ENCODE results near the gene TAF10.

The TAF10 gene

GRCh38 chr11:6594142-6594768, 17.8 kb downstream of the TAF10 start:
- H3K27me3 ChIP-seq (ENCODE audit: insufficient read depth, poor library complexity, severe bottlenecking) = no peaks in the 10 kb centered on the region
- TF ChIP-seq REST (IDR thresholded peaks at IDR 0.05; ENCODE audit: insufficient replicate concordance, low read depth) (no peak), SPI1 (IDR thresholded peaks at IDR 0.05; ENCODE audit: borderline replicate concordance, low read depth) (no peak), CTCF (IDR thresholded peaks at IDR 0.05; ENCODE audit: insufficient read depth, low read length) (no peak), GABPA (IDR thresholded peaks at IDR 0.05; ENCODE audit: low read depth) (no peak), POLR2AphosphoS5 (IDR thresholded peaks at IDR 0.05; ENCODE audit: low read depth) (no peak)
- DNase-seq (ENCODE audit: low read depth in 1 of 2, low spot score in 1 of 2) = no peak
- no peak overlapping the region for H3K4me3 ChIP-seq (replicated peaks; ENCODE audit: insufficient read depth, low read length)
- no peak overlapping the region for H3K27ac ChIP-seq (replicated peaks)

GRCh38 chr11:6588018-6588417, 24.0 kb downstream of the TAF10 start:
- Histone ChIP-seq H3K27me3 (ENCODE audit: insufficient read depth, poor library complexity, severe bottlenecking) (no peaks in the 10 kb centered on the region), H3K27ac (replicated peaks) (no peak overlapping the region)

More at GRCh38 chr11:6588018-6588417, 24.0 kb downstream of the TAF10 start:
- H3K4me3 ChIP-seq (replicated peaks; ENCODE audit: insufficient read depth, low read length) = no peak overlapping the region
- TF ChIP-seq REST (IDR thresholded peaks at IDR 0.05; ENCODE audit: insufficient replicate concordance, low read depth) = no peak
- TF ChIP-seq CTCF (IDR thresholded peaks at IDR 0.05; ENCODE audit: insufficient read depth, low read length) = no peak
- no peak for TF ChIP-seq SPI1 (IDR thresholded peaks at IDR 0.05; ENCODE audit: borderline replicate concordance, low read depth)
- no peak for TF ChIP-seq POLR2AphosphoS5 (IDR thresholded peaks at IDR 0.05; ENCODE audit: low read depth)
- DNase-seq (ENCODE audit: low read depth in 1 of 2, low spot score in 1 of 2) = no peak
